Measurements from ENCODE around the gene NR2F2.

The NR2F2 gene

DNA sequence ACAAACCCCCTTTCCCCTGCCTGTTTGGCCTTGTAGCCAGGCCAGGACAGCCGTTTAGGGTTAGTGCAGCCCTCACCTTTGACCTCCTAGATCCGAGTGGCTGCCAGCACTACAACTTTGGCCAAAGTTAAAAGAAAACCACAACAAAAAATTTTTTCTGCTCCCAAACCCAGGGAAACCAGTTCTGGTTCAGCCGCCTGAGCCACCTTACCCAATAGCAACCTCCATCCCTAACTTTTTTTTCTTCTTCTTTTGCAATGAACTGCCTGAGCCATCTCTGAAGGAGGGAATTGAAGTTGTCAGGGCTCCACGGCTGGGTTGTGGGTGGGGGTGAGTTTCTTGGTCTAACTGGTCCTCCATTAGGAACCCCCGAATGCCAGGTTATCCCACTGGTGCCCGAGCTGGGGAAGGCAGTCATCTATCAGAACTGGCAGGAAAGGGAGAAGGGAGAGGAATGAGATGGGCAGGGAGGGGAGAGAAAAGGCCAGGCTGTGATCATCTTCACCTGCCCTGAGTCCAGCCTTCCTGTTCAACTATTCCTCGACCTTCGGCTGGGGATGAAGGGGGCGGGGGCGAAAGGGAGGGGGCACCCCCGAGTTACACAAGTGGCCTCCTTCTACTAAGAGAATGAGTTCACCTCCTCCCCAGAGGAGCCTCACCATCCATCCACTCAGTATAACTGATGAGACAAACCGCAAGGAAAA is 6.2 kb upstream of the NR2F2 start:
- Histone ChIP-seq H3K9me3 (ENCODE audit: control insufficient read depth, insufficient read depth, low read length) (no peaks in the 10 kb centered on the region), H3K36me3 (ENCODE audit: insufficient read depth, low read length) (no peaks in the 10 kb centered on the region), H3K9ac (ENCODE audit: low read depth, low read length) (no peak overlapping the region), H3K4me1 (ENCODE audit: insufficient read depth, low read length) (peaks cover 8% of the 10 kb centered on the region)

DNA sequence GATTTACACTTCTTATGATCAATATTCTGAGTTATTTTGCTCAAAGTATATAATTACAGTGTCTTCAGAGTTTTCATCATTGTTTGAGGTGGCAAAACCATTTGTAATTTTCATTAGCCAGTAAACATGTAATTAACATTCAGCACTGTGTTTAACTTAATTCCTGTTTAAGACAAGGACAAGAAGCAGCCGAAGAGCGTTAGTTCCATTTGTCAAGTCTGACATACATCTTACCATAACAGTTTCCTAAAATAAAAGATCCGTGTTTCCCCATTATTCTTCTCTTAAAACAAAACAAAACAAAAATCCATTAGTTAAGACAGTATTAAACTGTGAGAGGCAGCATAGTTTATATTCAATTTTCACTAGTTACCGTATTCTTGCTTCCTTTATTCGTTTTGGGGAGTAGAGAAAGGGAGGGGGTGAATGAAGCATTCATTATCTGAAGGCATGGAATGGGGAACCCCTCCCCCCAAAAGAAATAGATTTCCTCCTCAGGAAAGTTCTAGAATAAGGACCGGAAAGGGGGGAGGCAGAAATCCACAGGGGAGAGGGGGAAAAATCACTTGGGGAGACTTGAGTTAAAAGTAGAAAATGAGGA is 5.5 kb upstream of the NR2F2 start:
- Histone ChIP-seq H3K36me3 (ENCODE audit: insufficient read depth, low read length) (no peaks in the 10 kb centered on the region), H3K9ac (ENCODE audit: low read depth, low read length) (no peak overlapping the region), H3K9me3 (ENCODE audit: control insufficient read depth, insufficient read depth, low read length) (no peaks in the 10 kb centered on the region), H3K4me1 (ENCODE audit: insufficient read depth, low read length) (peaks cover 8% of the 10 kb centered on the region)

DNA sequence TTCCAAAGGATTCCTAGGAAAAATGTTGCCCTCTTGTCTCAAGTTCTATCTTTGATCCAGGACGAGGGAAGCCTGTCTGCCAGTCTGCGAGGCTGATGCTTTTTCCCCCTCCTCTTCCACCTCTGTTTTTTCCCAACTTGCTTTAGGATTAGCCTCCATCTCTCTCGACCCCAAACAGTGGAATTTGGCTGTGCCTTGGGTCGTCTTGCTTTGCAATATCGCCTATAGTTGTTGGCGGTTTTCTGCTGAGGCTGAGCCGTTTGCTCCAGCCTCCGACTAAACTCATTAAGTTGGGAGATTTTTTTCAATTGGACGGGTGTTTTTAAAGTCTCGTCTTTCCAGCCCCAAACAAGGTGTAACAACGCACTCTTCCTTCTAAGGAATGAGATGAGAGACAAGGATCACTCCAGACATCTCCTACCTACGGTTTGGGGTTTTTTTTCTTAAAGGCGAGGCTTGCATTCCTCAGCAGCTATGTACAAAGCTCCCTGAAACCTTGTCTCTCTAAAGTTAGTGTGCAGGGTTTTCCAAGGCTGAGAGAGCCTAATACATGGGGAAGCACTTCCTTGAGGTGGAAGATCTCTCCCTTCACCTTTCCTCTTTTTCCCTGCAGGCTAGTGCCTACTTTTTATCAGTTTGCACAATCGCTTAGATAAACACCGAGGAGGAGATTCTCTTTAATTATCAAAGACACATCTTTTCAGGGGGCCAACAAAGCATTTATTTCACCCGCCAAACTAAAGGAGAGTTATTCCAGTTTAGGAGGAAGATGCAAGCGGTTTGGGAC is 4.8 kb upstream of the NR2F2 start:
- Histone ChIP-seq H3K36me3 (ENCODE audit: insufficient read depth, low read length) (no peaks in the 10 kb centered on the region), H3K9me3 (ENCODE audit: control insufficient read depth, insufficient read depth, low read length) (no peaks in the 10 kb centered on the region), H3K4me1 (ENCODE audit: insufficient read depth, low read length) (peaks cover 8% of the 10 kb centered on the region), H3K9ac (ENCODE audit: low read depth, low read length) (no peak overlapping the region)

DNA sequence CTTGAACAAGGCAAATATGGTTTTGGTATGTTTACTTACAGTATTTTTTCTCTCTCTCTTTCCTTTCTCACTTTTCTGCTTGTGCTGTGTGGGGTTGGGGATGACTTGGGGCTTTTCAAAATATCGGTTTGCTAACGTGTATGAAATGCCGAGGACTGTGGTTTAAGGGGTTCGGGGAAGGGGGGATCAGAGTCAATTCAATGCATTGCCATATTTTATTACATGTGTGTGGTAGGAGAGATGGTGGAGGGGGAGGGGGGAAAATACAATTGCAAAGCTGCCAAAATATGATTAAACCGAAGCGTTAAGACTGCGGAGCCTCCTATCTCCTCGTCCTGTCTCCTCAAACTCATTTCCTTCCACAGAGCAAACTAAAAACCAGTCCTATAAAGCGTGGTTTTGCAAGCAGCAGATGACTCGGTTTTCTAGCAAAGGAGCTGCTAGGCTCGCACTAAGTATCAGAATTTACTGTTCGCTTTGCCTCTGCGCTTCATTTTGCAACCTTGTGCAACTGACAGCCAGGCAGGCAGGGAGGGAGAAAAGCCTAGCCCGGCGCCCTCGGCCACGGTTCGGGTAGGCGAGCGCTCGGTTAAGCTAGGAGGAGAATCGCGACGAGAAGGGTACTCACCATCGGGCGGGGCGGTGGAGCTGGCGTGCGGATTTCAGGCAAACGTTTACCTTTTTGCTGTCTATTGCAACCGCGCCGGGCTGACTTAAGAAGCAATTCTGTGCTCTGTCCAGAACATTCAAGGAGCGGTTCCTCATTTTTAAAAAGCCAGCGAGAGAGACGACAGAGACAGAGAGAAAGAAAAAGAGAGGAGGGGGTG is 4.0 kb upstream of the NR2F2 start:
- H3K4me1 ChIP-seq (ENCODE audit: insufficient read depth, low read length): peaks cover 8% of the 10 kb centered on the region
- H3K9ac ChIP-seq (ENCODE audit: low read depth, low read length): peak overlapping the region; percentile 45; the same call in 1 of the 2 replicates
- no peaks in the 10 kb centered on the region for H3K9me3 ChIP-seq (ENCODE audit: control insufficient read depth, insufficient read depth, low read length)
- no peaks in the 10 kb centered on the region for H3K36me3 ChIP-seq (ENCODE audit: insufficient read depth, low read length)

DNA sequence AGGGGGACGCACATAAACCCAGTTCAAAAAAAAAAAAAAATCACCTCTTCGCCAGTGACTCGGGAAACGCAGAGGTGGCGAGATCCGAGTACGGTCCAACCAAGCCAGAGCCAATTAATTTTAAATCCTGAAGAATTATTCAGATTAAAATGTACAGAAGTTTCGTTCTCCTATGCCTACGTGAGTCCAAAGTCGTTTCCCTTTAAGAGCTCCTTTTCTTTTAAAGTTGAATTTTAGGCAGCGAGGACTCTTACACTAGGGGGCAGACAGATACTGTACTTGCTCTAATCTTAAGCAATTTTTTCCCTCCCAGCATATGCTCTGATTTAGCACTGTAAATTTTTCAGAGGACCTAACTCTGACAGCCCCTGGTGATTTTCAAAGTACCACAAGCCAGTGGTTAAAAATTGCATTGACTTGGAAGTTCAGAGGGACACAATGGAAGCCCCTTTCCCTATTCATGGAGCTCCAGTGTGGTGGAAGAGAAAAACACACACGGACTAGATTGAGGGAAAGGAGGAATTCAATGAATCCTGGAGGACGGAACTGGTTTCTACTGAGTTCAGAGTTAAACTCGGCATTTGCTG is 3.3 kb upstream of the NR2F2 start:
- Histone ChIP-seq H3K9ac (ENCODE audit: low read depth, low read length) (peak overlapping the region; percentile 45; the same call in 1 of the 2 replicates), H3K4me1 (ENCODE audit: insufficient read depth, low read length) (peaks cover 8% of the 10 kb centered on the region), H3K9me3 (ENCODE audit: control insufficient read depth, insufficient read depth, low read length) (no peaks in the 10 kb centered on the region), H3K36me3 (ENCODE audit: insufficient read depth, low read length) (no peaks in the 10 kb centered on the region)

DNA sequence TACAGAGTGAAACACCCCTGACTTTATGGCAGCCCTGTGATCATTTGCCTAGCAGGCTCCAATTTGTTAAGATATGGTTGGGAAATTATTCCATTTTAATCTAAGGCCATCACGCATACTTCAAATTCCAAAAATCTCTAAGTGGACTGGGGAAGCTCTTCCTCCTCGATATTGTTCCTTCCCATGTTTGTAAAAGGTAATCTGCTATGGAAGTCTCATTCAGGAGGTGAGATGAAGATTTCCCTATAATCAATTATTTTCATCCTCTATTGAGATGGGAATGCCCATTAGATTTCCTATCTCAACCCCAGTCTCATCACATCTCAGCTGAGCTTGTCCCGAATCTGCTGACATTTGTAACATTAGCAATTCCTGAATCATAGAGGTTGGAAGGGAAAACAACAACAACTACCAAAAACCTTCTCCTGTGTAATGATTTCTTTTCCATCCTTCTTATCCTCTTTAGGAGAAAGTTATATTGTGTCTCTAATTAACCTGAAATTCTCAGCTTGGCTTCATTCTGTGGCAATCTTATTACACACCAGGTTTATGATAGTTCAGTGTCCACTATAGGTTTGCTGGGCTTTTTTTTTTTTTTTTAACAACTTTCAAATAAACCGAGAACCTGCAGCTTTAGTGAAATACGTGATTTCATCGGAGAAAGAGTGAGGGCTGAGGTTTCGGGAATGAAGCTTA is 2.2 kb upstream of the NR2F2 start:
- Histone ChIP-seq H3K9ac (ENCODE audit: low read depth, low read length) (no peak overlapping the region), H3K36me3 (ENCODE audit: insufficient read depth, low read length) (no peaks in the 10 kb centered on the region), H3K4me1 (ENCODE audit: insufficient read depth, low read length) (peaks cover 8% of the 10 kb centered on the region), H3K9me3 (ENCODE audit: control insufficient read depth, insufficient read depth, low read length) (no peaks in the 10 kb centered on the region)

DNA sequence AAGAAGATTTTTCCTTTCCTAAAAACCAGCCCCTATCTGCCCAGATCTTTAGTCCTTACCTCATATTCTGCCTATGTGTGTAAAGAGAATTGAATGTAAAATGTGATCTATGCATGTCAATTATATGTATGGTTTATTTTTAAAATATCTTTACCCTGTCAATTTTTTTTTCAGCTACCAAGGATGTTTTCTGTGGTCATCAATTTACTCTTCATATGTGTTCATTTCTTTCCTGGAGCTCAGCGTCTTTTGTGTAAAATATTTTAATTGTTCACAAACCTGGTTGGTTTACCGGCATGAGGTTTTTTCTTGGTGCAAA is 1.7 kb upstream of the NR2F2 start:
- H3K9ac ChIP-seq (ENCODE audit: low read depth, low read length): no peak overlapping the region
- H3K9me3 ChIP-seq (ENCODE audit: control insufficient read depth, insufficient read depth, low read length): no peaks in the 10 kb centered on the region
- H3K36me3 ChIP-seq (ENCODE audit: insufficient read depth, low read length): no peaks in the 10 kb centered on the region
- peaks cover 8% of the 10 kb centered on the region for H3K4me1 ChIP-seq (ENCODE audit: insufficient read depth, low read length)

DNA sequence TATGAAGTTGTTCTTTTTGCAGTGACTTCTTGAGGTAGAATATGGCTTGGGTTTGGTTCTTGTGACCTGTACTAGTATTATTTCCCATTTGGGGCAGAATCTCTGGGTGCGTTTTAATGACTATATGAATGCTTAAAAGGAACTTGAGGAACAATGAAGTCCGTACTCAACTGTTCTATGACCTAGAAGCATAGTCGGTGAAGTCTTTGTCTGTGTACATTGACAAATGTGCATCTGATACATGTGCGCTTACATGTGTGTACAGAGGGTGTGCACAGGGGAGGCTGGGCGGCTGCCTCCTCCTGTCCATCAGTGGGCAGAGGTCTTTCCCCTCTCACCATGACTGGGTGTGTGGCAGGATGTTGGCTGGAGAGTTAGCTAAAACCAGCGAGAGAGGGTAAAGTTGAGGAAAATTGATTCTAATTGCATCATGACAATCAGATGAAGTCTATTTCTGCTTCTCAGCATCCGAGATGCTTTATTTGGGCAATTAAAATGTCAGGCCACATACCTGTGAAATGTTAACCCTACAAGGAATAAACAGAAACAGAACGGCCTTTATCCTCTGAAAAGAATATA is 1.0 kb upstream of the NR2F2 start:
- peaks cover 12% of the 10 kb centered on the region for H3K4me1 ChIP-seq (ENCODE audit: insufficient read depth, low read length)
- H3K9ac ChIP-seq (ENCODE audit: low read depth, low read length): peak overlapping the region; percentile 34; the same call in 1 of the 2 replicates
- H3K36me3 ChIP-seq (ENCODE audit: insufficient read depth, low read length): no peaks in the 10 kb centered on the region
- no peaks in the 10 kb centered on the region for H3K9me3 ChIP-seq (ENCODE audit: control insufficient read depth, insufficient read depth, low read length)

DNA sequence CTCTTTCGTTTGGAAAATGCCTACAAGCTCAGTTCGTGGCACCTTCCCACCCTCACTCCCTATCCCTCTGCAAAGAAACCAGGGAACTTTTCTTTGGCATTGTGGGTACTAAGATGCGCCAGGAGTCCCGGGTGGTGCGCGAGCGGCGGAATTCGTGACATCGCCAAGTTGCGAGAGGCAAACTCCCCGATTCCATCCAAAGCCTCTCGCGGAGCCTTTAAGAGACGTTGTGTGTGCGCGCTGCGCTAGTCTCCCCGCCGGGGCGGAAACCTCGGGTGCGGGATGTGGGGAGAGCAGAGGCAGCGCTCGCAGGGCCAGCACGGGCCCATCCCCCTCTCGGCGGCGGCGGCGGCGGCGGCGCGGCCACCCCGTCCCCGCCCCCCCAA is 443 bp upstream of the NR2F2 start:
- H3K9me3 ChIP-seq (ENCODE audit: control insufficient read depth, insufficient read depth, low read length): no peaks in the 10 kb centered on the region
- peaks cover 16% of the 10 kb centered on the region for H3K4me1 ChIP-seq (ENCODE audit: insufficient read depth, low read length)
- peak overlapping the region; percentile 34; the same call in 1 of the 2 replicates for H3K9ac ChIP-seq (ENCODE audit: low read depth, low read length)
- H3K36me3 ChIP-seq (ENCODE audit: insufficient read depth, low read length): no peaks in the 10 kb centered on the region

DNA sequence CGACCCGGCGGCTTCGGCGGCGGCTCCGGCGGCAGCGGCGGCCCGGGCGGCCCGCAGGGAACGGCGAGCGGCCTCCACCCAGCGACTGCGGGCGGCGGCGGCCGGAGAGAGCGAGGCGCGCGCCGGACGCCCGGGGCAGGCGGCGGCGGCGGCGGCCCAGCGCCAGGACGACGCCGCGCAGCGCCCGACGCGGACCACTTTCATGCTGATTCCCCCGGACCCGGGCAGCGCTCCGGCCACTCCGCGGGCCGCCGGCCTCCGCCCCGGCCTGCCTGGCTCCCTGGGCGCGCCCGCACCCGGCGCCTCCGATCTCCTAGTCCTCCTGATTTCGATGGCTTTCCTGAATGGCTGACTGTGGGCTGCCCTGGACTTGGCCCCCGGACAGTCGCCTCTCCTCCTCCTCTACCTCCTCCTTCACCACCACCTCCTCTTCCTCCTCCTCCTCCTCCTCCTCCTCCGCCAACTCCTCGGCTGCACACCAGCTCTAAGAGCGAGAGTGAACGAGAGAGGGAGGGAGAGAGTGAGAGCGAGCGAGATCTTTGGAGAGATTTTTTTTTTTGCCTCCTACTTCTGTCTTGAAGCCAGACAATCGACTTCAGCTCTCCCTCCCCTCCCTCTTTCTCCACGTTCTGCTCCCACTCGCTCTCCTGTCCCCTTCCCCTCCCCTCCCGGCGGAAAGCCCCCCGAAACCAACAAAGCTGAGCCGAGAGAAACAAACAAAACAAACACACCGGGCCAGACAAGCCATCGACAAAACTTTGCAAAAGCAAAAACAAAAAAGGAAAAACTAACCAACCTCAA is 844 bp downstream of the NR2F2 start:
- Histone ChIP-seq H3K9me3 (ENCODE audit: control insufficient read depth, insufficient read depth, low read length) (no peaks in the 10 kb centered on the region), H3K36me3 (ENCODE audit: insufficient read depth, low read length) (no peaks in the 10 kb centered on the region), H3K9ac (ENCODE audit: low read depth, low read length) (peak overlapping the region; percentile 37; the same call in 1 of the 2 replicates), H3K4me1 (ENCODE audit: insufficient read depth, low read length) (peaks cover 19% of the 10 kb centered on the region)

DNA sequence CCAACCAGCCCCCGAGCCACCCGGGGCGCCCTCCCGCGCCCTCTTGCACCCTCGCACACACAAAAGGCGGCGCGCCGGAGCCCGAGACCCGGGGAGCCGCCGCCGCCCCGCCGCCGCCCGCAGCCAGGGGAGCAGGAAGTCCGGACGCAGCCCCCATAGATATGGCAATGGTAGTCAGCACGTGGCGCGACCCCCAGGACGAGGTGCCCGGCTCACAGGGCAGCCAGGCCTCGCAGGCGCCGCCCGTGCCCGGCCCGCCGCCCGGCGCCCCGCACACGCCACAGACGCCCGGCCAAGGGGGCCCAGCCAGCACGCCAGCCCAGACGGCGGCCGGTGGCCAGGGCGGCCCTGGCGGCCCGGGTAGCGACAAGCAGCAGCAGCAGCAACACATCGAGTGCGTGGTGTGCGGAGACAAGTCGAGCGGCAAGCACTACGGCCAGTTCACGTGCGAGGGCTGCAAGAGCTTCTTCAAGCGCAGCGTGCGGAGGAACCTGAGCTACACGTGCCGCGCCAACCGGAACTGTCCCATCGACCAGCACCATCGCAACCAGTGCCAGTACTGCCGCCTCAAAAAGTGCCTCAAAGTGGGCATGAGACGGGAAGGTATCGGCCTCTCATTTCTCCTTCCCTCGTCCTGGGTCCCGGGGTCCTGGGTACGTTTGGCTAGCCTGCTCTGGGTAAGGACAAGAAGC is 1.6 kb downstream of the NR2F2 start:
- no peaks in the 10 kb centered on the region for H3K9me3 ChIP-seq (ENCODE audit: control insufficient read depth, insufficient read depth, low read length)
- peaks cover 20% of the 10 kb centered on the region for H3K4me1 ChIP-seq (ENCODE audit: insufficient read depth, low read length)
- no peak overlapping the region; the same call in 1 of the 2 replicates for H3K9ac ChIP-seq (ENCODE audit: low read depth, low read length)
- H3K36me3 ChIP-seq (ENCODE audit: insufficient read depth, low read length): no peaks in the 10 kb centered on the region

DNA sequence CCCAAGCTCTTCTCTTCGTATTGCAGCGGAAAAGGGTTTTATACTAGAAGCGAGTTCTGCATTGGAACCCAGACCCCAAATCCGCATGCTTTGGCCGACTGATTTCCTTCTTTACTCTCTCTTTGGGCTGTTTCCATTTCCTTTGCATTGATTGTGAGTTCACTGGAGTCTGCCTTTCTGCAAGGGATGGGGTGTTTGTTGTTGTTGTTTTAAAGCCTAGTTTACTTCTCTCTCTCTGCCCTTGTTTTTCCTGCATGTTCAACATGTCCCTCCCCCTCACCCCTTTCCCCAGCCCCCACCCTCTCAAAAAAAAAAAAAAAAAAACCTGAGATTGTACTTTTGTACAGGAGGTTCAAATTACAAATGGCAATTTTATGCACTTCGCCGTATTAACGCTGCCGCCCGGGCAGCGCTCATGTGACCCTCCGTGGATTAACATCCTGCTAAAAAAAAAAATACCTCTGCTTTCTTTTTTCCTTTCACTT is 2.2 kb downstream of the NR2F2 start:
- H3K9ac ChIP-seq (ENCODE audit: low read depth, low read length): peak overlapping the region; percentile 43; the same call in 1 of the 2 replicates
- H3K4me1 ChIP-seq (ENCODE audit: insufficient read depth, low read length): peaks cover 17% of the 10 kb centered on the region
- H3K36me3 ChIP-seq (ENCODE audit: insufficient read depth, low read length): no peaks in the 10 kb centered on the region
- H3K9me3 ChIP-seq (ENCODE audit: control insufficient read depth, insufficient read depth, low read length): no peaks in the 10 kb centered on the region
